Natural killer cell treated with Interleukin-12 subunit alpha and Interleukin-12 subunit beta and Interleukin-15 and Interleukin-18, amount 100 ng/mL, for 72 hours (primary cell): ENCODE data around the gene EVA1C. TPM values are rescaled to one million over a fixed set of nuclear protein-coding genes. Genes with fewer than 3 reads are reported as not detected.
A peak's percentile ranks its signal among the peaks of the same experiment; 100 is the strongest.
"Not testable (repeated sequence)": the region's sequence is repeated elsewhere in the genome, so short reads cannot be mapped to it uniquely, and the experiment has no call there.

Source experiments
- ATAC-seq, 2 donors: fragments of 150-1000 bp; cut with Tn5 transposase in 1 of 2; sonication (Bioruptor Pico), chemical (Tn5 transposase) in 1 of 2; 2 replicates each; pipeline ENCODE4 v1.10.0; 2021
- DNase-seq: peaks from one replicate; pipeline ENCODE4 v3.0.0; 2022; ENCODE audit warnings: low spot score
- H3K27ac Mint-ChIP-seq, 2 donors: 1 replicate in 1 of 2; 2 replicates in 1 of 2; pipeline ENCODE4 v1.8.0; 2022; ENCODE audit warnings: mixed read lengths in 2 of 2, mild to moderate bottlenecking in 1 of 2, moderate library complexity in 1 of 2
- H3K27me3 Mint-ChIP-seq, 2 donors: 1 replicate in 1 of 2; 2 replicates in 1 of 2; pipeline ENCODE4 v1.8.0; 2022; ENCODE audit warnings: mixed read lengths in 2 of 2
- H3K36me3 Mint-ChIP-seq: one replicate; pipeline ENCODE4 v1.8.0; 2022; ENCODE audit warnings: mixed read lengths
- H3K4me1 Mint-ChIP-seq, 2 donors: 1 replicate in 1 of 2; 2 replicates in 1 of 2; pipeline ENCODE4 v1.8.0; 2022; ENCODE audit warnings: low read depth in 2 of 2, mixed read lengths in 2 of 2, mild to moderate bottlenecking in 1 of 2
- H3K4me3 Mint-ChIP-seq: one replicate; pipeline ENCODE4 v1.8.0; 2022; ENCODE audit warnings: mixed read lengths
- H3K9me3 Mint-ChIP-seq: 2 replicates; pipeline ENCODE4 v1.8.0; 2022; ENCODE audit warnings: mixed read lengths
- total RNA-seq, 2 donors: library from RNA; stranded (reverse); gene quantifications; one replicate each; pipeline ENCODE4 v1.2.3, GENCODE V29; 2022

Gene EVA1C
- 1 to 10 TPM; 1.2 to 4.7 TPM for total RNA-seq

GRCh38 chr21:32412162-32413014 is at the start of gene EVA1C:
Gene EVA1C (plus strand): TSS chr21:32412706. CDS start chr21:32412854, 148 bp downstream.
- DNase-seq = peak; percentile 62
- Mint-ChIP-seq H3K9me3 (no peaks in the 10 kb centered on the region), H3K27me3 (no peaks in the 10 kb centered on the region), H3K4me1 (peaks cover 38 to 39% of the 10 kb centered on the region in 2 donors), H3K4me3 (peak within 1 kb of the TSS; percentile 93), H3K27ac (peak within 1 kb of the TSS; percentile 84 to 86), H3K36me3 (no peaks in the 10 kb centered on the region)
- peak; percentile 72 to 77 for ATAC-seq

GRCh38 chr21:32364387-32364786 is 48.1 kb upstream of the EVA1C start:
- no peak for ATAC-seq
- no peak overlapping the region for H3K27ac Mint-ChIP-seq
- no peak overlapping the region for H3K4me3 Mint-ChIP-seq
- DNase-seq = no peak
- H3K27me3 Mint-ChIP-seq = no peaks in the 10 kb centered on the region
- H3K9me3 Mint-ChIP-seq = no peaks in the 10 kb centered on the region
- H3K4me1 Mint-ChIP-seq = peaks cover 0 to 6% of the 10 kb centered on the region in 2 donors
- peaks cover 42% of the 10 kb centered on the region for H3K36me3 Mint-ChIP-seq

GRCh38 chr21:32364796-32365195 is 47.7 kb upstream of the EVA1C start:
- Mint-ChIP-seq H3K4me1 (peaks cover 0 to 6% of the 10 kb centered on the region in 2 donors), H3K4me3 (no peak overlapping the region), H3K9me3 (no peaks in the 10 kb centered on the region), H3K27ac (no peak overlapping the region), H3K27me3 (no peaks in the 10 kb centered on the region), H3K36me3 (peaks cover 42% of the 10 kb centered on the region)
- DNase-seq = no peak
- ATAC-seq = no peak

- H3K36me3 Mint-ChIP-seq = peaks cover 35% of the 10 kb centered on the region
- peaks cover 0 to 6% of the 10 kb centered on the region in 2 donors for H3K4me1 Mint-ChIP-seq
- H3K9me3 Mint-ChIP-seq = no peaks in the 10 kb centered on the region
- no peaks in the 10 kb centered on the region for H3K27me3 Mint-ChIP-seq
- ATAC-seq = no peak
- no peak for DNase-seq
- H3K27ac Mint-ChIP-seq = no peak overlapping the region
- no peak overlapping the region for H3K4me3 Mint-ChIP-seq
Observed at GRCh38 chr21:32366191-32366590, 46.3 kb upstream of the EVA1C start.

GRCh38 chr21:32367158-32367557 is 45.3 kb upstream of the EVA1C start:
- Mint-ChIP-seq H3K4me3 (no peak overlapping the region), H3K36me3 (peaks cover 34% of the 10 kb centered on the region), H3K9me3 (no peaks in the 10 kb centered on the region), H3K27ac (no peak overlapping the region), H3K4me1 (peaks cover 3 to 8% of the 10 kb centered on the region in 2 donors), H3K27me3 (no peaks in the 10 kb centered on the region)
- DNase-seq = no peak
- no peak for ATAC-seq

- peaks cover 45% of the 10 kb centered on the region for H3K36me3 Mint-ChIP-seq
- H3K27me3 Mint-ChIP-seq = no peaks in the 10 kb centered on the region
Observed at GRCh38 chr21:32368386-32368785, 44.1 kb upstream of the EVA1C start.

GRCh38 chr21:32368961-32369360 is 43.5 kb upstream of the EVA1C start:
- not testable (repeated sequence) for H3K4me3 Mint-ChIP-seq, H3K27ac Mint-ChIP-seq, H3K27me3 Mint-ChIP-seq

More at GRCh38 chr21:32368386-32368785, 44.1 kb upstream of the EVA1C start:
- Mint-ChIP-seq H3K27ac (no peak overlapping the region), H3K4me3 (no peak overlapping the region), H3K4me1 (peaks cover 5 to 9% of the 10 kb centered on the region in 2 donors), H3K9me3 (no peaks in the 10 kb centered on the region)
- no peak for ATAC-seq
- DNase-seq = no peak

GRCh38 chr21:32370998-32371766 is 41.3 kb upstream of the EVA1C start:
- H3K4me3 Mint-ChIP-seq = peak overlapping the region; percentile 15
- H3K9me3 Mint-ChIP-seq = no peaks in the 10 kb centered on the region
- no peaks in the 10 kb centered on the region for H3K27me3 Mint-ChIP-seq
- H3K27ac Mint-ChIP-seq = peak overlapping the region; percentile 48
- peaks cover 4 to 5% of the 10 kb centered on the region in 2 donors for H3K4me1 Mint-ChIP-seq
- ATAC-seq (no peak), DNase-seq (no peak)
- H3K36me3 Mint-ChIP-seq = peaks cover 33% of the 10 kb centered on the region

More at GRCh38 chr21:32368961-32369360, 43.5 kb upstream of the EVA1C start:
- H3K9me3 Mint-ChIP-seq, H3K4me1 Mint-ChIP-seq, ATAC-seq, DNase-seq: not testable (repeated sequence)
- peaks cover 45% of the 10 kb centered on the region for H3K36me3 Mint-ChIP-seq

GRCh38 chr21:32371913-32372314 is 40.6 kb upstream of the EVA1C start:
- Mint-ChIP-seq H3K27ac (peak overlapping the region; percentile 48), H3K4me1 (peaks cover 4 to 5% of the 10 kb centered on the region in 2 donors), H3K27me3 (no peaks in the 10 kb centered on the region), H3K4me3 (no peak overlapping the region), H3K36me3 (peaks cover 33% of the 10 kb centered on the region), H3K9me3 (no peaks in the 10 kb centered on the region)
- ATAC-seq = peak; percentile 61 to 80
- DNase-seq = no peak

- Mint-ChIP-seq H3K27ac (peak overlapping the region in 1 of 2 donors; percentile 48), H3K36me3 (peaks cover 27% of the 10 kb centered on the region), H3K4me1 (peaks cover 4 to 5% of the 10 kb centered on the region in 2 donors), H3K9me3 (no peaks in the 10 kb centered on the region), H3K4me3 (no peak overlapping the region), H3K27me3 (no peaks in the 10 kb centered on the region)
- DNase-seq = no peak
- no peak for ATAC-seq
Observed at GRCh38 chr21:32372755-32373154, 39.8 kb upstream of the EVA1C start.

- no peaks in the 10 kb centered on the region for H3K9me3 Mint-ChIP-seq
- ATAC-seq (no peak), DNase-seq (no peak)
- H3K27me3 Mint-ChIP-seq = no peaks in the 10 kb centered on the region
- peaks cover 0 to 3% of the 10 kb centered on the region in 2 donors for H3K4me1 Mint-ChIP-seq
- H3K4me3 Mint-ChIP-seq = no peak overlapping the region
- peaks cover 12% of the 10 kb centered on the region for H3K36me3 Mint-ChIP-seq
- H3K27ac Mint-ChIP-seq = no peak overlapping the region
Observed at GRCh38 chr21:32377506-32377905, 35.0 kb upstream of the EVA1C start.

- no peaks in the 10 kb centered on the region for H3K27me3 Mint-ChIP-seq
- peaks cover 10% of the 10 kb centered on the region for H3K36me3 Mint-ChIP-seq
- no peak overlapping the region for H3K27ac Mint-ChIP-seq
- no peaks in the 10 kb centered on the region for H3K9me3 Mint-ChIP-seq
- H3K4me1 Mint-ChIP-seq = peaks cover 0 to 3% of the 10 kb centered on the region in 2 donors
- ATAC-seq (no peak), DNase-seq (no peak)
- H3K4me3 Mint-ChIP-seq = no peak overlapping the region
Observed at GRCh38 chr21:32377991-32378390, 34.5 kb upstream of the EVA1C start.

- H3K27ac Mint-ChIP-seq = no peak overlapping the region
- H3K27me3 Mint-ChIP-seq = no peaks in the 10 kb centered on the region
- peaks cover 11% of the 10 kb centered on the region for H3K36me3 Mint-ChIP-seq
- DNase-seq (no peak), ATAC-seq (no peak)
- no peaks in the 10 kb centered on the region for H3K9me3 Mint-ChIP-seq
- H3K4me3 Mint-ChIP-seq = no peak overlapping the region
- peaks cover 0 to 3% of the 10 kb centered on the region in 2 donors for H3K4me1 Mint-ChIP-seq
Observed at GRCh38 chr21:32378956-32379355, 33.5 kb upstream of the EVA1C start.

- Mint-ChIP-seq H3K4me1 (peaks cover 0 to 3% of the 10 kb centered on the region in 2 donors), H3K4me3 (no peak overlapping the region), H3K9me3 (no peaks in the 10 kb centered on the region), H3K27me3 (no peaks in the 10 kb centered on the region), H3K36me3 (peaks cover 16% of the 10 kb centered on the region), H3K27ac (no peak overlapping the region)
- ATAC-seq = no peak
- no peak for DNase-seq
Observed at GRCh38 chr21:32380940-32381339, 31.6 kb upstream of the EVA1C start.
